AG04449 (cell line): Measurements from ENCODE around the gene TNNC1.

Experiments
- CTCF ChIA-PET: fragments of 350-600 bp; formaldehyde crosslinking; extraction: SDS; loops from one replicate; lab custom pipeline; 2021; ENCODE audit warnings: antibody characterized with exemption; lab: Yijun Ruan, JAX
- POLR2A ChIA-PET: fragments of 400-600, 350-600 bp; formaldehyde crosslinking; extraction: SDS; loops from one replicate; lab custom pipeline; 2020; ENCODE audit warnings: antibody characterized with exemption, inconsistent platforms; lab: Yijun Ruan, JAX
- DNase-seq: peaks from one replicate; pipeline ENCODE4 v3.0.0-alpha.2; 2010; ENCODE audit warnings: low read depth, low spot score
- H3K4me3 ChIP-seq: 2 replicates; pipeline ENCODE4 v1.5.1; 2011; ENCODE audit warnings: low read depth, mild to moderate bottlenecking, control low read depth, low read length
- TF ChIP-seq, protein P1 (sequence below): IDR thresholded peaks from one replicate; pipeline ENCODE4 v1.5.1; 2011; ENCODE audit warnings: mild to moderate bottlenecking, moderate library complexity, low read length, control low read depth, inconsistent platforms; ENCODE audit not compliant: insufficient read depth; ENCODE audit errors: missing control alignments

TNNC1 gene

DNA sequence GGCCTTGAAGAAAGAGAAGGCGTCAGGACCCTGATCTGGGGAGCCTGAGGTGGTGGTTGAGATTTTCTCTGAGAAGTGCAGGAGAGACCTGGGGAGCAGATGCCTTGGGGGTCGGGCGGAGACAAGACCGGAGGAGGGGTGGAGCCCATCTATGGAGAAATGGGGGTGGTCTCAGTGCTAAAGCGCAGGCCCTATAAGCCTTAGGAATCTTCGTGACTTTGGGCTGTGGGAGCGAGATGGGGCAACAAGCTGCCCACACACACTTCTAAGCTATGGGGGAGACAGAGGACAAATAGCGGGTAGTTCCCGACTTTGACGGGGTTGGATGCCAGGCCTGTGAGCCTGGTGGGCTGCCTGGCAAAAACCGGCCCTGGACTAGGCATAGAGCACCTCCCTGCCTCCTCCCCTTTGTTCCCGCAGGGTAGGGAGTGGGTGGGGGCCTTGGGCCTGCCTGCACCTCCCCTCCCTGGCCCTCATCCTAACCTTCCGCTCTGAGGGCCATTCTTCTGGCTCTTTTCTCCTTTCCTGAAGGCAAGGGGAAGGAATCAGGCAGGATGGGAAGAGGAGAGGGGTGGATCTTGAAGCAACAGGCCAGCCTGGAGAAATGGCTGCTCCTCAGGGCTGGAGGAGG lies 2.4 kb upstream of the TNNC1 start:
- CTCF ChIA-PET, result interaction anchor here (1.1 to 26.2 kb wide), 3 partner anchors 9 to 31 kb away, joined by 5 to 1004 read pairs (median 53); partner anchors contain the start of gene SEMA3G
- TF ChIP-seq, protein P1, sequence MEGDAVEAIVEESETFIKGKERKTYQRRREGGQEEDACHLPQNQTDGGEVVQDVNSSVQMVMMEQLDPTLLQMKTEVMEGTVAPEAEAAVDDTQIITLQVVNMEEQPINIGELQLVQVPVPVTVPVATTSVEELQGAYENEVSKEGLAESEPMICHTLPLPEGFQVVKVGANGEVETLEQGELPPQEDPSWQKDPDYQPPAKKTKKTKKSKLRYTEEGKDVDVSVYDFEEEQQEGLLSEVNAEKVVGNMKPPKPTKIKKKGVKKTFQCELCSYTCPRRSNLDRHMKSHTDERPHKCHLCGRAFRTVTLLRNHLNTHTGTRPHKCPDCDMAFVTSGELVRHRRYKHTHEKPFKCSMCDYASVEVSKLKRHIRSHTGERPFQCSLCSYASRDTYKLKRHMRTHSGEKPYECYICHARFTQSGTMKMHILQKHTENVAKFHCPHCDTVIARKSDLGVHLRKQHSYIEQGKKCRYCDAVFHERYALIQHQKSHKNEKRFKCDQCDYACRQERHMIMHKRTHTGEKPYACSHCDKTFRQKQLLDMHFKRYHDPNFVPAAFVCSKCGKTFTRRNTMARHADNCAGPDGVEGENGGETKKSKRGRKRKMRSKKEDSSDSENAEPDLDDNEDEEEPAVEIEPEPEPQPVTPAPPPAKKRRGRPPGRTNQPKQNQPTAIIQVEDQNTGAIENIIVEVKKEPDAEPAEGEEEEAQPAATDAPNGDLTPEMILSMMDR, result no peak
- no peak for DNase-seq
- H3K4me3 ChIP-seq, result peak overlapping the region; percentile 84
- POLR2A ChIA-PET, result interaction anchor here (0.6 to 2.0 kb wide), 2 partner anchors 8 to 10 kb away, joined by 3 to 5 read pairs; no protein-coding TSS in a partner anchor

DNA sequence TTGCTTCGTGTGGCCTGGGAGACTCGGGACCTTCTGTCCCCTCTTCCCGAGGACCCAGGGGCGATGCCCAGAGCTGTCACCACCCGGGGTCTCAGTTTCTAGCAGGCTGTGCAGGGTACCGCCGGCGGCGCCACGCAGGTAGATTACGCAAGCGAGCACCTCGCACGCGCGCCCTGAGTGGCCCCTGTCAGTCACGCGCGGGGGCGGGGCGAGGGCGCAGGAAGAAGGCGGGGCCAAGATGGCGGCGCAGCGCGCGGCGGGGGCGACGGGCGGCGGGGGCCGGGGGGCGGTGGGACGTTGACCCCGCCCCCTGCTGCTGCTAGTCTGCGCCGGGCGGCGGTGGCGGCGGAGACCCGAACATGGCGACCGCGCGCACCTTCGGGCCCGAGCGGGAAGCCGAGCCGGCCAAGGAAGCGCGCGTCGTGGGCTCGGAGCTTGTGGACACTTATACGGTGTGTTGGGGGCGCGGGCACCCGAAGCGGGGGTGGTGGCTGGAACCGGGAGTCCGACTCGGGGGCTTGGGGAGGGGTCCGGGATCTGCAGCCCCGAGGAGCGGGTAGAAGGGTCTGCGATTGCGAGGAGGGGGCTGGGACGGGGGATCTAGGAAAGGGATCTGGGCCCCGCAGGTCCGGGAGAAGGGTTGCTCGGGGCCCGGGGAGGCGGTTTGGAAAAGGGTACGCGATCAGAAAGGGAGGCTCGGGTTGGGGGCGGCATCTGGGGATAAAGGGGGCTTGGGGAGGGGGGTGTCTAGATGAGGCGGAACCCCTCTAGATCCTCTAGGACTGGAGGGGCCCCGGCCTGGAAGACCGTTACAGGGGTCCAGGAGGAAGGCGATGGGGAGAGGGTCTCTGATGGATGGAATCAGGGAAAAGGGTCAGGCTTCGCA lies 1.7 kb upstream of the TNNC1 start, which contains the start of gene NISCH:
NISCH (plus strand) TSS at position 322 of the 886 bp plus-strand sequence; CDS start at position 360, 38 bp downstream.
- H3K4me3 ChIP-seq, result peak within 1 kb of the TSS; percentile 84
- ChIA-PET POLR2A (interaction anchor here (2.0 kb wide), 1 partner anchor 10 kb away, joined by 5 read pairs; no protein-coding TSS in a partner anchor), CTCF (interaction anchor here (7.7 to 26.2 kb wide), 2 partner anchors 9 to 30 kb away, joined by 53 to 1004 read pairs; partner anchors contain the start of gene SEMA3G)
- TF ChIP-seq, protein P1, result no peak
- DNase-seq, result no peak

DNA sequence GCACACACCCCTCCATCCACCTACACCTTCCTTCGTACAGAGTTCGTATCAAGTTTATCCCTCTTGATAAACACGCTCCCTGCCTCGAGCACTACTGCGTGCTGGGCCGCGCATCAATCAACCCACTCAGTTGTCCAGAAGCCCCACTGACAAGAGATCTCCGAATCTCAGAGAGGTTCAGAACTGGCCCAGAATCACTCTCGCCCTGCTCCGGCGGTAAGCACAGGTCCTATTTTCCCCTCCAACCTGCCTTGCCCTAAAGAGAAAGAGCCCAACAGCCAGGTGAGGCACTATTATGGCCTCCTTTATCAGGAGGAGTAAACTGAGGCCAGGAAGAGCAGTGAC lies 1.1 kb upstream of the TNNC1 start:
- TF ChIP-seq, protein P1, result no peak
- no peak for DNase-seq
- CTCF ChIA-PET, result interaction anchor here (2.3 to 26.2 kb wide), 3 partner anchors 8 to 29 kb away, joined by 7 to 1004 read pairs (median 53); partner anchors contain the start of gene SEMA3G
- peak overlapping the region; percentile 84 for H3K4me3 ChIP-seq
- POLR2A ChIA-PET, result no interaction called here

DNA sequence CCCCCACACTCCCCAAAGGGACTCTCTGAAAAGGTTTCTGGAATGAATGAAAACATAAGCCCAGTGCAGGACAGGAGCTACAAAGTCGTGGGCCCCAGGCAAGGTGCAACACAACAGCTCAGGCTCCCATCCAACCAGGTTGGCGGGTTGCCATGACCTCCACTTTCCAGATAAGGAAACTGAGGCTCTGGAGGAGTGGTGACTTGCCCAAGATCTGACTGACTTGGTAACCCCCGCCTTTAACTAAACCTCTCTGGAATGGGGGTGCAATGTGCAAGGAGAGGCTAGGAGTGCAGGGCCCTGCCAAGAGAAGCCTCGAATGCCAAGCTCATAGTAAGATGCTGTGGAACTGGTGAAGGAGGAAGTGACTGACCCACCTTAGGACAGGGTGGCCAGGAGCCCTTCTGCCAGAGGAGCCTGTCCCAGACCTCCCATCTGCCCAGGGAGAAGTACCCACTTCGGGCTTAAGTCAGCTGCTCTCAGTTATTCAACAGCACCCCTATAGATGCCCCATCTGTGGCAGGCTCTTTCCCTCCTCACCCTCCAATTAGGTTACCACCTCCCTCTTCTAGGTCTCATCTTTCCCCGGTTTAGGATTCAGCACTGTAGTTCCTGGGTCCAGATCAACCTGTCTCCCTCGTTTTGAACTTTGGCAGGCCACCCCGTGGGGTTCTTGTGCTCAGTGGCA lies 553 bp upstream of the TNNC1 start:
- POLR2A ChIA-PET, result no interaction called here
- no peak for DNase-seq
- CTCF ChIA-PET, result interaction anchor here (1.5 to 26.2 kb wide), 4 partner anchors 8 to 29 kb away, joined by 4 to 1004 read pairs (median 30); partner anchors contain the start of gene SEMA3G
- TF ChIP-seq, protein P1, result no peak
- H3K4me3 ChIP-seq, result no peak overlapping the region

DNA sequence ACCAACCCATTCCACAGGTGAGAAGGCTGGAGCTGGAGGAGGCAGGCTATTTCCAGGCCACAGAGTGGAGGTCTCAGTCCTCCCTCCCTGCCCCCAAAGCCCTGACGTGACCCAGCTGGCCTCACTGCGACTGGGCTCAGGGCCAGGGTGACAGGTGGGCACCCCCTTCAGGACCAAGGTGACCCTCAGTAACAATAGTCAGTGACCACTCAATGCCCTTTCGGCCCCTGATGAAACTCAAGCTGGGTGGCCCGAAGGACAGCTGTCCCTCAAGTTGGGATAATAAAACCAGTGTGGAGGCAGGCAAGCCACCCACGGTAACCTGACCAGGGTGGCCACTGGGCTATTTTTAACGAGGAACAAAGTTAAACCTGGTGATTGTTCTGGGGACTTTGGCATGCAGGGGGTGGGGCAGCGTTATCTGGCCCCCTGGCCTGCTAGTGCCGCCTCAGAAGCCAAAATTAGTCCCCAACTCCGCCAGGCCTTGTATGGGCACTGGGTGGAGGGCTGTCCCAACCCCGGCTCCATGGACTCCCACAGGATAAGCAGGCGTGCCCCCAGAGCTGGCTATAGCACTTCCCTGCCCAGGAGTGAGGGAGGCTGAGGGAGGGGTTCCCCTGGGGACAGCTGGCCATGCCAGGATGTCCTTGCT lies 1.1 kb downstream of the TNNC1 start:
- no peak for DNase-seq
- TF ChIP-seq, protein P1, result no peak
- ChIA-PET POLR2A (no interaction called here), CTCF (interaction anchor here (1.1 to 26.2 kb wide), 5 partner anchors 6 to 232 kb away, joined by 4 to 1004 read pairs (median 7); partner anchors contain the start of gene SEMA3G)
- no peak overlapping the region for H3K4me3 ChIP-seq
